ENCODE data around the gene PLAAT4. TPM values are rescaled to one million over a fixed set of nuclear protein-coding genes. Genes with fewer than 3 reads are reported as not detected.
"Not testable (repeated sequence)": the region's sequence is repeated elsewhere in the genome, so short reads cannot be mapped to it uniquely, and the experiment has no call there.

The PLAAT4 gene
- total and polyA plus RNA-seq, 2 experiments from 2014 or later: 0.69 to 4.6 TPM

GRCh38 chr11:63531074-63531792 is 5.4 kb upstream of the PLAAT4 start:
- peaks cover 11% of the 10 kb centered on the region for H3K36me3 Mint-ChIP-seq (ENCODE audit: low read depth)
- H3F3A ChIP-seq (replicated peaks; ENCODE audit: low read depth): peaks cover 21% of the 10 kb centered on the region
- not testable (repeated sequence) for H3K79me2 ChIP-seq (replicated peaks; ENCODE audit: insufficient read depth); H3K36me3 ChIP-seq (ENCODE audit: insufficient read depth); H4K20me1 ChIP-seq (replicated peaks; ENCODE audit: insufficient read depth); H3K9me2 ChIP-seq (ENCODE audit: insufficient read depth); H2AFZ ChIP-seq; H3K27me3 Mint-ChIP-seq (ENCODE audit: insufficient read depth, low read depth, poor library complexity); H3K4me3 ChIP-seq; H3K27me3 ChIP-seq (ENCODE audit: insufficient read depth)
- peak overlapping the region; percentile 99 for H3K27ac ChIP-seq (ENCODE audit: low read depth)
- ATAC-seq (peak; percentile 82), DNase-seq (ENCODE audit: low spot score) (peak; percentile 91)
- H3K4me2 ChIP-seq: peak overlapping the region; percentile 29
- peaks cover 40% of the 10 kb centered on the region for H3K4me1 ChIP-seq (ENCODE audit: insufficient read depth)
- peak; percentile 2; the same call in 1 of the 2 replicates for TF ChIP-seq CREB1 (CRISPR knock-in tag; IDR thresholded peaks at IDR 0.05; ENCODE audit: low read depth)
- TF ChIP-seq ETS1 (IDR thresholded peaks at IDR 0.05): 0 out of 2 replicates have a peak, but pooled peaks have one; percentile 34
- H3K27ac Mint-ChIP-seq: peak overlapping the region; percentile 93; the same call in 1 of the 2 replicates
- peaks cover 55% of the 10 kb centered on the region for H3K4me1 Mint-ChIP-seq
- H3K9me3 Mint-ChIP-seq: peaks cover 13% of the 10 kb centered on the region; the same call in 2 of the 3 replicates
- peak overlapping the region; percentile 50; the same call in 2 of the 3 replicates for H3K4me3 Mint-ChIP-seq

- TF ChIP-seq NANOG (IDR thresholded peaks at IDR 0.05; ENCODE audit: borderline replicate concordance) (peak; percentile 43; the same call in 1 of the 2 replicates), CREB1 (CRISPR knock-in tag; IDR thresholded peaks at IDR 0.05; ENCODE audit: low read depth) (peak; percentile 21; the same call in 1 of the 2 replicates), ZNF331 (CRISPR knock-in tag; IDR thresholded peaks at IDR 0.05; ENCODE audit: low read depth) (no peak)
- Histone ChIP-seq H4K20me1 (replicated peaks; ENCODE audit: insufficient read depth) (no peaks in the 10 kb centered on the region), H3K36me3 (ENCODE audit: insufficient read depth) (no peaks in the 10 kb centered on the region), H3K4me1 (ENCODE audit: insufficient read depth) (peaks cover 40% of the 10 kb centered on the region), H3F3A (replicated peaks; ENCODE audit: low read depth) (peaks cover 21% of the 10 kb centered on the region), H3K27ac (ENCODE audit: low read depth) (peak overlapping the region; percentile 99), H2AFZ (no peak overlapping the region), H3K4me2 (peak overlapping the region; percentile 34), H3K9me2 (ENCODE audit: insufficient read depth) (0 out of 2 replicates have a peak, but pooled peaks cover 4% of the 10 kb centered on the region), H3K4me3 (peak overlapping the region; percentile 4; the same call in 1 of the 2 replicates), H3K27me3 (ENCODE audit: insufficient read depth) (no peaks in the 10 kb centered on the region), H3K79me2 (replicated peaks; ENCODE audit: insufficient read depth) (no peaks in the 10 kb centered on the region)
- peaks cover 9% of the 10 kb centered on the region for H3K36me3 Mint-ChIP-seq (ENCODE audit: low read depth)
- ATAC-seq: peak; percentile 14
- peaks cover 5% of the 10 kb centered on the region for H3K27me3 Mint-ChIP-seq (ENCODE audit: insufficient read depth, low read depth, poor library complexity)
- no peak overlapping the region; the same call in 2 of the 3 replicates for H3K4me3 Mint-ChIP-seq
- peaks cover 56% of the 10 kb centered on the region for H3K4me1 Mint-ChIP-seq
- 0 out of 2 replicates have a peak overlapping the region, but pooled peaks have one; percentile 48 for H3K27ac Mint-ChIP-seq
- peak; percentile 84 for DNase-seq (ENCODE audit: low spot score)
- H3K9me3 Mint-ChIP-seq: peaks cover 10% of the 10 kb centered on the region; the same call in 2 of the 3 replicates
Measured at GRCh38 chr11:63532117-63532516, 4.5 kb upstream of the PLAAT4 start.

GRCh38 chr11:63532799-63533475 is 3.7 kb upstream of the PLAAT4 start:
- Mint-ChIP-seq H3K9me3 (peaks cover 10% of the 10 kb centered on the region; the same call in 2 of the 3 replicates), H3K27me3 (ENCODE audit: insufficient read depth, low read depth, poor library complexity) (peaks cover 8% of the 10 kb centered on the region), H3K27ac (no peak overlapping the region), H3K36me3 (ENCODE audit: low read depth) (peaks cover 6% of the 10 kb centered on the region), H3K4me1 (peaks cover 53% of the 10 kb centered on the region), H3K4me3 (no peak overlapping the region)
- H3K4me2 ChIP-seq: peak overlapping the region; percentile 34
- H3K9me2 ChIP-seq (ENCODE audit: insufficient read depth): 0 out of 2 replicates have a peak, but pooled peaks cover 4% of the 10 kb centered on the region
- no peak for ATAC-seq
- no peaks in the 10 kb centered on the region for H3K36me3 ChIP-seq (ENCODE audit: insufficient read depth)
- H3F3A ChIP-seq (replicated peaks; ENCODE audit: low read depth): peaks cover 15% of the 10 kb centered on the region
- no peak overlapping the region for H2AFZ ChIP-seq
- H3K27ac ChIP-seq (ENCODE audit: low read depth): peak overlapping the region; percentile 88
- H3K79me2 ChIP-seq (replicated peaks; ENCODE audit: insufficient read depth): no peaks in the 10 kb centered on the region
- no peaks in the 10 kb centered on the region for H4K20me1 ChIP-seq (replicated peaks; ENCODE audit: insufficient read depth)
- TF ChIP-seq EZH2 (IDR thresholded peaks at IDR 0.05; ENCODE audit: low read depth, unreplicated experiment) (no peak), CTCF (conservative IDR thresholded peaks at IDR 0.05; ENCODE audit: low read depth in 2 of 2) (no peak)
- peaks cover 33% of the 10 kb centered on the region for H3K4me1 ChIP-seq (ENCODE audit: insufficient read depth)
- peak; percentile 32 for DNase-seq (ENCODE audit: low spot score)
- 0 out of 2 replicates have a peak overlapping the region, but pooled peaks have one; percentile 2 for H3K4me3 ChIP-seq
- H3K27me3 ChIP-seq (ENCODE audit: insufficient read depth): no peaks in the 10 kb centered on the region
